HepG2 (cell line): ENCODE data around the gene MZF1. TPM values are rescaled to one million over a fixed set of nuclear protein-coding genes. Genes with fewer than 3 reads are reported as not detected.
A peak's percentile ranks its signal among the peaks of the same experiment; 100 is the strongest.

Source experiments
- ZBTB1 ChIP-seq: sonication (generic); formaldehyde crosslinking; IDR thresholded peaks from 2 replicates; pipeline ENCODE4 v1.4.0; 2020; ENCODE audit warnings: missing genetic modification reagents, borderline replicate concordance
- ZNF263 ChIP-seq: sonication (generic); formaldehyde crosslinking; IDR thresholded peaks from 2 replicates; pipeline ENCODE4 v1.4.0; 2020; ENCODE audit warnings: missing genetic modification reagents
- ZNF446 ChIP-seq: sonication (generic); formaldehyde crosslinking; IDR thresholded peaks from 2 replicates; pipeline ENCODE4 v1.5.0; 2020; ENCODE audit warnings: mild to moderate bottlenecking, missing genetic modification reagents
- ZNF572 ChIP-seq: sonication (generic); formaldehyde crosslinking; IDR thresholded peaks from 2 replicates; pipeline ENCODE4 v1.5.1; 2020; ENCODE audit warnings: mild to moderate bottlenecking, missing genetic modification reagents
- ZNF615 ChIP-seq: sonication (generic); formaldehyde crosslinking; IDR thresholded peaks from 2 replicates; pipeline ENCODE4 v1.5.0; 2020; ENCODE audit warnings: mild to moderate bottlenecking, missing genetic modification reagents, borderline replicate concordance
- ZNF780A ChIP-seq: sonication (generic); formaldehyde crosslinking; IDR thresholded peaks from 2 replicates; pipeline ENCODE4 v1.8.0; 2022; ENCODE audit warnings: mild to moderate bottlenecking, missing genetic modification reagents, moderate library complexity
- polyA plus RNA-seq, 8 experiments: library from polyadenylated mRNA; depleted of rRNA in 3 of 8; stranded (reverse) in 7 of 8; unstranded in 1 of 8; fragments of >200 nt; fragmentation: Illumina TruSeq in 4 of 8; extraction: Trizol in 4 of 8; gene quantifications; 2 replicates each; pipeline versions ENCODE4 v1.2.1 to v1.2.3, GENCODE V29; 2011 to 2016; ENCODE audit warnings: low read depth in 4 of 8, missing spikeins in 1 of 8, mixed read lengths in 1 of 8; ENCODE audit not compliant: insufficient read depth in 1 of 8
- total RNA-seq, 5 experiments: library from RNA; depleted of rRNA; stranded (reverse); fragments of >200 nt; fragmentation: Illumina TruSeq; extraction: Trizol; gene quantifications; 2 replicates each; pipeline ENCODE4 v1.2.3, GENCODE V29; 2016; ENCODE audit warnings: low read depth in 1 of 5
- TF ChIP-seq, protein P1 (sequence below), 2 experiments: sonication (generic) in 1 of 2; formaldehyde crosslinking in 1 of 2; IDR thresholded peaks; 2 replicates each; pipeline versions ENCODE4 v1.4.0 to v1.6.1; 2016 to 2020; ENCODE audit warnings: borderline replicate concordance in 1 of 2, low read depth in 1 of 2, mild to moderate bottlenecking in 1 of 2, missing genetic modification reagents in 1 of 2

MZF1 gene
- total and polyA plus RNA-seq, 2 of the 13 experiments (the other 11 are each of a cell fraction or from before 2014, with no cell fraction given), result 3.1 to 8.1 TPM

DNA sequence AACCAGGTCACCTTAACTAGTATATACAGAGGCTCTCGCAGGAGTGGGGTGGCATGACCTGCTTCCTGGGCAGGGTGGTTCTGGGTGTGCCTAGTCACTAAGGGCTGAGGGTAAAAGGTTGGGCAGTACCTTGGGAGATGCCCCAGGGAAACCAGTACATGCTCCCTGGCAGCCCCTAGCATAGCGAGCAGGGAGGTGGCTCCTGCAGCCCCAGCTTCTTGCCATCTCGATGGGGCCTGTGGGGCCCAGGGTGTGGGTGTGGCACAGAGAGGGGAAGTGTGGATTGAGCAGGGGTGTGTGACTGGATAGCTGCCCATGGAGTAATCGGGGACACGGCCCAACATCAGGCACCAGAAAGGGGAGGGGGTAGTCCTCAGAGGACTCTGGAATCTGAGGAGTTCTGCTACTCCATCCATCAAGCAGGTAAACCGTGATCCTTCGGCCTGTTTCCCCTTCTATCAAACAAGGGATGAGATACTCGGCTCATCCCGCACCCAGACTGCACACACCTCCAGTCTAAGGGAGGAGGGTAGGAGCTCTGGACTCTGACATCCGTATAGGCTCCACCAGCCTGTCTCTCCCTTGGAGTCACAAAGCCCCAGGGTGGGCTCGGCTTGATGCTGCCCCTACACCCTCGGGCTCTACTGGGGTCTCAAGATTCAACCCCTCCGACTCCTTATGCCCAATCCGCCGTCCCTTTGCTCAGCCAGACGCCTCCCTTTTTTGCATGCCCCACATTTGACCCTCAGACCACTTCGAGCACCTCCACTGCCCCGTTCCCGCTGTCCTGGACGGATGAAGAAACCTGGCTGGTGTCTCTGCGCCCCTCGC, 54.7 kb downstream of the MZF1 start (continued):
- TF ChIP-seq ZNF263 (CRISPR knock-in tag) (0 out of 2 replicates have a peak, but pooled peaks have one; percentile 22), ZNF780A (CRISPR knock-in tag) (0 out of 2 replicates have a peak, but pooled peaks have one; percentile 11), ZNF572 (CRISPR knock-in tag) (no peak; the same call in 1 of the 2 replicates), ZNF615 (CRISPR knock-in tag) (0 out of 2 replicates have a peak, but pooled peaks have one; percentile 68), ZNF446 (CRISPR knock-in tag) (no peak), ZBTB1 (CRISPR knock-in tag) (no peak)
- TF ChIP-seq, protein P1, sequence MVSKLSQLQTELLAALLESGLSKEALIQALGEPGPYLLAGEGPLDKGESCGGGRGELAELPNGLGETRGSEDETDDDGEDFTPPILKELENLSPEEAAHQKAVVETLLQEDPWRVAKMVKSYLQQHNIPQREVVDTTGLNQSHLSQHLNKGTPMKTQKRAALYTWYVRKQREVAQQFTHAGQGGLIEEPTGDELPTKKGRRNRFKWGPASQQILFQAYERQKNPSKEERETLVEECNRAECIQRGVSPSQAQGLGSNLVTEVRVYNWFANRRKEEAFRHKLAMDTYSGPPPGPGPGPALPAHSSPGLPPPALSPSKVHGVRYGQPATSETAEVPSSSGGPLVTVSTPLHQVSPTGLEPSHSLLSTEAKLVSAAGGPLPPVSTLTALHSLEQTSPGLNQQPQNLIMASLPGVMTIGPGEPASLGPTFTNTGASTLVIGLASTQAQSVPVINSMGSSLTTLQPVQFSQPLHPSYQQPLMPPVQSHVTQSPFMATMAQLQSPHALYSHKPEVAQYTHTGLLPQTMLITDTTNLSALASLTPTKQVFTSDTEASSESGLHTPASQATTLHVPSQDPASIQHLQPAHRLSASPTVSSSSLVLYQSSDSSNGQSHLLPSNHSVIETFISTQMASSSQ (IDR thresholded peaks at IDR 0.05; ENCODE audit: low read depth), result no peak
- TF ChIP-seq, protein P1 (CRISPR knock-in tag; IDR thresholded peaks at IDR 0.05; ENCODE audit: borderline replicate concordance), result no peak
